GM15510 (cell line): ENCODE measurements around the gene EPHB2.

ENCODE experiments used
- POLR2A ChIP-seq: IDR thresholded peaks from 3 replicates; pipeline ENCODE4 v1.6.1; 2011; ENCODE audit warnings: borderline replicate concordance; ENCODE audit not compliant: insufficient read length; ENCODE audit errors: extremely low read depth

The EPHB2 gene

DNA sequence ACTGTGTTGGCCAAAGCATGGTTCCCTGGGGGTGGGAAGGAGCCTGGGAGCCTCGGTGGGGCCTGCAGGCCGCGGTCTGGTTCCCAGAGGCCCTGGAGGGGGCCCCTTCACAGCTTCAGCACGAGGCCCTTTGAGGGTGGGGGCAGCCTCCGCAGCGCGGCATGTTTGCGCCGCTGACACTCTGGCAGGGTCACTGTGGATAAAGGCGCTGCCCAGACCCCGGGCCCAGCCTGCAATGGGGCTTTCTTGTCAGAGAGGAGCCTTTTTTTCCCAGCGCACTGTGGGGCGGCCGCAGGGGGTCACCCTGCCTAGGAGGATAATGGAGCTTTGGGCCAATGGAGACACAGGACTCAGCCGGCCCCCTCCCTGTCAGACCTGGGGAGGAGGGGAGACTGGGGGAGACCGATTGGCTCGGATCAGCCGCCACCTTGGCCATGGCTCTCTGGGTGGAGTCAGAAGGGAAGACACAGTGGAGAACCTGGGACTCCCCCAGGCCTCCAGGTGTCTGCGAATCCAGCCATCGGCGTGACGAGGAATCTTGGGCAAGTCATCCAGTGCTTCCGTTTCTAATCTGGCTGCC is 26.0 kb downstream of the EPHB2 start:
- TF ChIP-seq POLR2A: no peak

GRCh38 chr1:22737374-22738068 is 26.9 kb downstream of the EPHB2 start:
- TF ChIP-seq POLR2A: no peak

DNA sequence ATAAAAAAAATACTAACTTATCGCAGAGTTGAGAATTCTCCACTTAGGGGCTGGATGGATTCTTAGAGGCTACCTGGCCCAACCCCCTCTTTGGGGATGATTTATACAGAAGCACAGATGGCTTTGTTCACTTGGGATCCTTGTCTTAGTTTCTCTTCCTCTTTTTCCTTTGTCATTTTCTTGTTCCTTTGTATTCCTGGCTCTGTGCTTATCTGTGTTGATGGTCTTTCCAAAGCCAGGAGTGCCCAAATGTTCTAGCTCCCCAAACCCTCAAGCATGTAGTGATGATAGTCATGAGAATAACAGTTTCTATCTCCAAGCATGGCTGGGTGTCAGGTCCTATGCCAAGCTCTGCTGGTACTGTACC is 27.4 kb downstream of the EPHB2 start:
- TF ChIP-seq POLR2A: no peak

GRCh38 chr1:22738522-22738921 is 27.9 kb downstream of the EPHB2 start:
- TF ChIP-seq POLR2A: no peak

GRCh38 chr1:22739648-22740385 is 29.2 kb downstream of the EPHB2 start:
- TF ChIP-seq POLR2A: no peak

- TF ChIP-seq POLR2A: no peak
Observed at GRCh38 chr1:22741118-22741517, 30.5 kb downstream of the EPHB2 start.

DNA sequence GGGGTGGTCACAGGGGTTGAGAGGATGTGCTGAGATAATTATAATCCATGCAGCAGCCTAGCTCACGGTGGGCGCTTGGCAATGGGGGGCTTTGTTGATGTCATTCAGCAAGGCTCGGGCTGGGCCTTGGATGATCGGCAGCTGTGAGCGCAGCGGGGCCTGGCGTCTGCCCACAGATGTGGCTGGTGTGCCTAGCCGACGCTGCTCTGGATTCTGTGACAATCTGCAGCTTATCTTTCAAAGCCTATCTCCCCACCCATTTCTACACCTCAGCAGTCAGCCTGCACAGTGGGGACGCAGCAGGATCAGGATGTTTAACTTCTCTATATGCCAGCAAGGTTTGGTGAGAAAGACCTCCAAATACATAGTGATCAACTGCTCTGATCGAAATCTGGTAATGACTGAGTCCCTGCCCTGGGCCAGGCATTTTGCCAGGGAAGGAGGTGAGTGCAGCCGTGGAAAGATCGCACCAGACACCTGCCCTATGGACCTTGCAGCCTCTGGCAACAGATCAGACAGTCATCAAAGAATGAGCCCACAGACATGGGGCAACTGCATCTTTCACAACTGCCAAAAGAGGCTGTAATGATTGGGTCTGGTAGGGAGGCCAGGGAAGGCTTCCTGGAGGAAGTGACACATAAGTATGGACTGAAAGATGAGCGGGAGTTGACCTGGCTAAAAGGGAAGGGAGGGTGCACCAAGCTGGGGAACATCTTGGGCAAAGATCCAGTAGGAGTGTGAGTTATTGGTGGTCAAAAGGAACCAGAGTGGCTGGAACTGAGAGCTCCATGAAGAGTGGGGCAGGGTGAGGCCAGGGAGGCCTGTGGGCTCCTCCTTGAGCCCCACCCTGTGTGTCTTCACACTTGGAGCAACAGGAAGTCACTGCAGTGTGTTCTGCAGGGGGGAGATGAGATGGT is 35.3 kb downstream of the EPHB2 start:
- no peak for TF ChIP-seq POLR2A

- TF ChIP-seq POLR2A: no peak
Observed at GRCh38 chr1:22747021-22747734, 36.5 kb downstream of the EPHB2 start.

DNA sequence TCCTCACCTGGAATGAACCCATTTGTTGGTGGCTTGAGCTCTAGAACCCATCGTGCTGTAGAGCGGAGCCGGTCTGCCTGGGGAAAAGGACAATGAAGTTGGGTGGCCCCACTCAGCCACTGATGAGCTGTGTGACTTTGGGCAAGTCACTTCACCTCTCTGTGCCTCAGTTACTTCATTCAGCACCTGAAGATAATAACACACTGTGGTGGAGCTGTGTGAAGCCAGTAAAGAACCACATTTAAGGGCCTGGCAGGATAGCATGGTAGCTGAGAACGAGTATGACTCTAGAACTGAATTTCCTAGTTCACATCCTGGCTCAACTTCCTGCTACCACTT is 37.1 kb downstream of the EPHB2 start:
- TF ChIP-seq POLR2A: no peak

DNA sequence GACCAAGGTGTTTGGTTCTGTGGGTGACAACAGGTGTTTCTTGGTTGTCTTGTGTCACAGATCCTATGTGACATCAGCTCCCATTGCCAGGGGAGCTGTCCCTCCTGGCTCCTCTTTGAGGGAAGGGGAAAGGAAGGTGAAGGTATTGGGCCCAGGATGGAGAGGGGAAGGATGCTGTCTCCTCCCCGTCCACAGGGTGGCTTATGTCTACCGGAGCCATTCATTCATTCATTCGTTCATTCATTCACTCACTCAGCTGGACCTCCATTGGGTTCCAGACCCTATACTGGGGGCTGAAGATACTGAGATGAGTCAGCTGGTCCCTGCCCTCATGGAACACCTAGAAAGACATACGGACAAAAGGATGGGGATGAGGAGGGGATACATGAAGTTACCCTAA is 38.9 kb downstream of the EPHB2 start:
- no peak for TF ChIP-seq POLR2A

DNA sequence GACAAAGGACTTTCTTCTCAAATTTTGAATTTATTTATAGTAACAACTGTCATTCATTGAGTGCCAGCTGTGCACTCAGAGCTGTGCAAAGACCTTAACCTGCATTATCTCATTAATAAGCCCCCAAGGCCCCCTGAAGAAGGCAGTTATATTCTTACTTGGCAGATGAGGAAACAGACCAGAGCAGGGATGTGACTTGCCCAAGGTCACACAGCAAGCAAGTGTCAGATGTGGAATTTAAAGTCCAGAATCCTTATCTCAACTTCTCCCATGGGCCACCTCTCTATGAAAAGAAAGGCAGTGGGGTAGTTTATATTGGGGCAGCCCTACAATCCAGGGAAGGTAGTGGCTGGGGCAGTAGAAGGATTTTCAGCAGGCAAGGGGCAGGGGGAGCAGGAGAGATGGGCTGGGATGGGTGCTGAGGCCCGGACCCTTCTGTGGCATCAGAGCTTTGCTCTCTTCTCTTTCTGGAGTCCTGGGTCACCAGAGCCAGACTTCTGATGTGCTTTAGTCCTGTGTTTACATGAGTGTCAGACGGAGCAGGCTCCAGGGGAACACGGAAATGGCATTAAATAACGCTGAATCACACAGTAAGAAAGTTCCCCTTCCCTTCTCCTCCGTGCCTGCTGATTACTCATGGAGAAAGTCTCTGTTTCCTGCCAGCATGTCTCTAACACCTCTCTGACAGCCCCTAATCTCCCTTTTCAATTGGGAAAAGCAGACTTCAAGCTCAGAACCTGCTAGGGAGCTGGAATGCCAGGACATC is 39.5 kb downstream of the EPHB2 start:
- no peak for TF ChIP-seq POLR2A

- TF ChIP-seq POLR2A: no peak
Observed at GRCh38 chr1:22750685-22751051, 40.0 kb downstream of the EPHB2 start.

DNA sequence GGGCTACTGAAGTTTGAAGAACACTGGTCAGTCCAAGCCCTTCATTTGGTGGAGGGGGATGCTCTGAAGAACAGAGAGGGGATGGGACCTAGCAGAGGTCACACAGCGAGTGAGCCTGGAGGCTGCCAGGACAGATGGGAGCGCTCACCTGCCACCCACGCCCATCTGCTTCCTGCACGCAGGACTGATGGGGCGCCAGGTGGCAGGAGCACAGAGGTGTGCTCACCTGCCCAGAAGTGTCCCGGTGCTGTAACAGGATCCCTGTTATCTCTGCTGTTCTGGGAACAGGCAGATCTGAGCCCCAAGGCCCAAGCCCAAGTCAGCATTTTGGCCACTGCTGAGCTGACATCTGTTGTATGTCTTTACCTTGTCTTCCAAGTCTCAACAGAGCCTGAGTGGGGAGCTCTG is 40.5 kb downstream of the EPHB2 start:
- no peak for TF ChIP-seq POLR2A

GRCh38 chr1:22752339-22752738 is 41.7 kb downstream of the EPHB2 start:
- no peak for TF ChIP-seq POLR2A
